ENCODE data around the gene ADRA2B.

The ADRA2B gene

GRCh38 chr2:96105152-96105915 is 11.0 kb downstream of the ADRA2B start:
- no peak for DNase-seq (ENCODE audit: low spot score)

GRCh38 chr2:96104487-96104861 is 11.9 kb downstream of the ADRA2B start:
- DNase-seq (ENCODE audit: low spot score): no peak

GRCh38 chr2:96103761-96104486 is 12.4 kb downstream of the ADRA2B start:
- no peak for DNase-seq (ENCODE audit: low spot score)

DNA sequence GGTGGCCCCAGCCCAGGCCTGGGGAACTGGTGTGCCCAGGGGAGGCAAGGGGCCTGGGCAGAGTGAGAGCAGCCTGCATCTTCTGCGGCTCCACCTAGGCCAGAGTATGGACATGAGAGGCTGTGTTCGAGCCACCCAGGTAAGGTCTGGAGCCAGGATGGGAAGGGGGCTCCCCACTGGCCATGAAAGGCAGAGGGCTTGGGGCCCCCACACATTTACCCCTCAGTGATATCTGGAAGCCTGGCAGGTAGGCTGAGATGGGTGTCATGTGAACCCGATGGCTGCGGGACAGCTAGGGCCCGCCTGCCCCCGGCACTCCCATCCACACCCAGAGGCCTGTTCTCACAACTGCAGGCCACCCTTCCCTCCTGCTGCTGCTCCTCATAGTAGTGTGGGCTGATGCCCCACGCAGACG is 13.2 kb downstream of the ADRA2B start:
- DNase-seq (ENCODE audit: low spot score): no peak

DNA sequence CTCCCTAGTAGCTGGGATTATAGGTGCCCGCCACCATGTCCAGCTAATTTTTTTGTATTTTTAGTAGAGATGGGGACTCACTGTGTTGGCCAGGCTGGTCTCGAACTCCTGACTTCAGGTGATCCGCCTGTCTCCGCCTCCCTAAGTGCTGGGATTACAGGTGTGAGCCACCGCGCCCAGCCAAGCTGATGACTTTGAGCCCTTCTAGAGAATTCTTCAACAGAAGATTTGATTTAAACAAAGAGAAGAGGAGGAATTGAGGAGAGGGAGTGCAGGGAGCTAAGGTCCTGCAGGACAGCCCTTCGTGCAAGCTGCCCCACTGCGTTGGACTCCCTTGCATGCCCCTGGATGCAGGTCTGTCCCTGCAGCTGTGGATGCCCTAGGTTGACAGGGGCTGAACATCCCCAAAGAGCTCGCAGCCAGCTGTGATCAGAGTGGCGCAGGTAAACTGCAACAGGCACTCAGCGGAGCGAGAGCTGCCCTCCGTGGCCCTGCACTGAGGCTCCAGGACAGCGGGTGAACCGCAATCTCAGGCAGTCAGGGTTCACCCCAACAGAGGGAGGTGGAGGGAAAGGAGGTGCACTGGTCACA is 13.7 kb downstream of the ADRA2B start:
- no peak for DNase-seq (ENCODE audit: low spot score)

GRCh38 chr2:96100893-96101304 is 15.5 kb downstream of the ADRA2B start:
- no peak for DNase-seq (ENCODE audit: low spot score)

DNA sequence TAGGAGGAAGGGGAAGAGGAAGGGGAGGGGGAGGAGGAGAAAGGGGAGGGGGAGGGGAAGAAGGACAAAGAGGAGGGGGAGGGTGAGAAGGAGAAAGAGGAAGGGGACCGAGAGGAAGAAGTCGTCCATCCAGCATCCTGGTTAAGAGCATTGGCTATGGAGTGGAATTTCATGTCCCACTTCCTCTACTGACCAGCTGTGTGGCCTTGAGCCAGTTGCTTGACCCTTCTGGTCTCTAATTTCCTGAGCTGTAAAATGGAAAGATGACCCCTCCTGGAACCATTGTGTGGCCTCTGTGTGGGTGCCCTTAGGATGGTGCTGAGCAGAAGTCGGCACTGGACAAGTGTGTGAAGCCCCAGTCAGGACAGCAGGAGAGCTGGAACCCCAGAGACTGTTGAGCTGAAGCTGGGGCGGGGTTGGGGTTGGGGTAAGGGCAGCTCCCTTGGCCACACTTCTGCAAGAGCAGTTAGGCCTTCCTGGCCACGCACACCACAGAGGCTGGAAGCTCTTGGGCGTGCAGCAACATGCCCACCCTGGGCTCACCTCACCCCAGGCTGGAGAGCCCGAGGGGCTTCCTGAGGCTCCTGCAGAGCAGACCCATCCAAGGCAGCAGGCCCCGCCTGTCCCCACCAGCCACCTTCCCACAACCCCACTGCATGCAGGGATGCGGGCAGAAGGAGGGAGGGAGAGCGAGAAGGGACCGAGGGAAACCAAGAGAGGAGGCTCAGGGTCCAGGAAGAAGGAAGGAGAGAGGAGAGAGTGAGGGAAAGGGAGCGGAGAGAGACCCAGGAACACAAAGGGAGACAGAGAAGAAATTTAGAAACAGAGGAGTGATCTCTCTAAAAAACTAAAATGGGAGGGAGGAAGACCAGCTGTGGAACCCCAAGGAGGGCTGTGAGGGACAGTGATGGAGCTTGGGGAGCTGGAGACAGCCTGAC is 16.2 kb downstream of the ADRA2B start:
- DNase-seq (ENCODE audit: low spot score): no peak

DNA sequence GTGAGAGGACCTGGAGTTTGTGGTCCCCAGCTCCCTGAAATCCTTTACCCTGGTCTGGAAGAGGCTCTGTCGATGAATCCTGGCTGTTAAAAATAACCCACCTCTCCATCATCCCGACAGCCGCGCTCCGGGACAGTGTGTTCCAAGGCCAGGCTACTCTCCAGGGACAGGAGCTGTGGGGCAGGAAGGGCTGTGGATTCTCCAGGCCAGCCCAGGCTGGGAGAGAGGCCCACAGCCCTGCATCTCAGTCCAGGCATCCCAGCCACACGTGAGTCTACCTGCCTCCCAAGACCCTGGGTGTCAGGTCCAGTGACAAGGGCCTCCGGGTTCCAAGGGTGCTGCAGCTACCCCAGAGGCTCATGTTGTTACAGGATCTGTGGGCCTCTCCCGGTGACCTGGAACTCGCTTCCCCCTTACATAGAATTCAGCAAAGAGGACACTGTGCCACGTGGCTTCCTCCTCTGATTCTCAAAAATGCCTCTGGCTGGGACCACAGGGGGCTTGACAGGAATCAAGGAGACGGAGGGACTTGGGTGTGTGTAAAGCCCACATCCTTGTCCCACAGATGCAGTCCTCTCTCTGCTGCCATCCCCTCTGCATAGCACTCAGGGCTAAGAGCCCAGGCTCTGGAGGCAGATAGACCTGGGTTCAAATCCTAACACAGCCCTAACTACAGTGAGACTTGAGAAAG is 17.3 kb downstream of the ADRA2B start:
- DNase-seq (ENCODE audit: low spot score): no peak

DNA sequence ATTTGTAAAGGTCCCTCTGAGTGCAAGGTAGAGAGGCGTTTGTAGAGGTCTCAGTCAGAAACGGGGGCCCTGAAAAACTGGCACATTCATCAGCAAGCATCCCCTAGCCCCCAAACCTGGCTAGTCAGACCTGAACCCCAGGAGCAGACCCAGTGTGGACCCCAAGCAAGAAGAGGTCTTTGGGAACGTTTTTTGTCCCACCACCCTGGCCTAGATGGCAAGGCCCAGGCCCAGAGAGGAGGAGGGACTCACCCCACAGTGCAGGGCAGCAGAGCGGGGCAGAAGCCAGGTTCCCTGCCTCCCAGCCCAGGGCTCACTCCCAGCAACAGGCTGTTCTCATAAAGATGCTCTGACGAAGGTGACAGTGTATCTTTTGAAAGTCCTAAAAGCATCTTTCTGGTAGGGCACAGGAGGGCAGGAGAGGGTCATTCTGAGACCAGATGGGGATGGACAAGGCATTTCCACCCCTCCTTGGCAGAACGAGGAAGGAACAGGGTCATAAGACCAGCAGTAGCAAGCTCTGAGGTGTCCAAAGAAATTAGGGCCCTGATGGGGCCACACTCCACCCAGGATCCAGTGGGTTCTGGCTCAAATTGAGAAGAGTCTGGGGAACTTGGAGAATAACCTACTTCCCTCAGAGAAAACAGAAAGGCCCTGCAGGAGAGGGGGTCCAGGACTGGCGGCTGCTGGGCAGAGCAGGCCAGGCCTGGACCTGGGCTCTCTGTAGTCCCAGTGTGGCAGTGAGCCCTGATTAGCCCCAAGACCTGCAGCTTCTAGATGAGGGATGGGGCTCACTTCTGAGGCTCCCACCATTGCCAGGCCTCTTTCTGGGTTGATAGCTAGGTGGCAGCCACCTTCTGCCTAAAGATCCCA is 18.2 kb downstream of the ADRA2B start:
- no peak for DNase-seq (ENCODE audit: low spot score)

DNA sequence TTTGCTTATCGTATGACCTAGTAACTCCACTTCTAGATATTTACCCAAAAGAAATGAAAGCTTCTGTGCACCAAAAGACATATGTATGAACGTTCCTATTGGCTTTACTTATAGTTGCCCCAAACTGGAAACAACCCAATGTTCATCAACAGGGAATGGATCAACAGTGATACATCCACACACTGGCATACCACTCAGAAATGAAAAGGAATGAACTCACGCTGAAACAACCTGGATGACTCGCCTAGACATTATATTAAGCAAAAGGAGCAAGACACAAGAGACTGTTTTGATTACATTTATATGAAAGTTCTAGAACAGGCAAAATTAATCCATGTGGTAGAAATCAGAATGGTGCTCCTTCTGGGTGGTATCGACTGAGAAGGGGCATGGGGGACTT is 18.9 kb downstream of the ADRA2B start:
- DNase-seq (ENCODE audit: low spot score): no peak

GRCh38 chr2:96095116-96095636 is 21.2 kb downstream of the ADRA2B start:
- no peak for DNase-seq (ENCODE audit: low spot score)

- DNase-seq (ENCODE audit: low spot score): no peak
Observed at GRCh38 chr2:96093528-96093927, 22.8 kb downstream of the ADRA2B start.

DNA sequence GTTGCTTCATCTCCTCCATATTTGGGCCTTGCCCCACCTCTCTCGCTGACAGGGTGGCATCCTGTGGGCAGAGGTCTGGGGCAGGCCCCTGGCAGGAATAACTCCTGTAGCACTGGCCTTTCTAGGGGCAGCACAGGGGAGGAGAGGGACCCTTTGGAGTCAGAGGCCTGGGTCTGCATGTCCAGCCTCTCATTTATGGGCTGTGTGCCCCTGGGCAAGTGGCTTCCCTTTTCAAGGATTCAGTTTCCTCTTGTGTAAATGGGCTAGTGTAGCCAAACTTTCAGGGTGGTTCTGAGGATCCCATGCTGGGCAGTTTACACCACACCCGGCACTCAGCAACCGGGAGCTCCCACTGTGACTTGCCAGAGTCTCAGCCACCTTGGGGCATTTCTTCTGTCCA is 23.4 kb downstream of the ADRA2B start:
- no peak for DNase-seq (ENCODE audit: low spot score)

DNA sequence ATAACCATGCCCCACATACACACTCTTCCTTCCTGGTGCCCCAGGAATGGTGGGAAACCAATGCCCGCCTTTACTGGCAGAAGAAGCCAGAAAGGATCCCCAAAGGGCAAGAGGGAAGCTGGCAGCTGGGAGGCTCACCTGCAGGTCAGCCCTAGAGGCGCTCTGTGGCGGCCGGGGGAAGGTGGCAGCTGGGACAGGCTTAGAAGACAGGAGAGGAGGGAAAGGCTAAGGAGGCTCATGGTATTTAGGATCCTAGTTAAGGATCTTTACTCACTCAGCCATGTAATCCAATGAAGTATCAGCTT is 23.8 kb downstream of the ADRA2B start:
- no peak for DNase-seq (ENCODE audit: low spot score)

- DNase-seq (ENCODE audit: low spot score): no peak
Observed at GRCh38 chr2:96091711-96092572, 24.4 kb downstream of the ADRA2B start.

DNA sequence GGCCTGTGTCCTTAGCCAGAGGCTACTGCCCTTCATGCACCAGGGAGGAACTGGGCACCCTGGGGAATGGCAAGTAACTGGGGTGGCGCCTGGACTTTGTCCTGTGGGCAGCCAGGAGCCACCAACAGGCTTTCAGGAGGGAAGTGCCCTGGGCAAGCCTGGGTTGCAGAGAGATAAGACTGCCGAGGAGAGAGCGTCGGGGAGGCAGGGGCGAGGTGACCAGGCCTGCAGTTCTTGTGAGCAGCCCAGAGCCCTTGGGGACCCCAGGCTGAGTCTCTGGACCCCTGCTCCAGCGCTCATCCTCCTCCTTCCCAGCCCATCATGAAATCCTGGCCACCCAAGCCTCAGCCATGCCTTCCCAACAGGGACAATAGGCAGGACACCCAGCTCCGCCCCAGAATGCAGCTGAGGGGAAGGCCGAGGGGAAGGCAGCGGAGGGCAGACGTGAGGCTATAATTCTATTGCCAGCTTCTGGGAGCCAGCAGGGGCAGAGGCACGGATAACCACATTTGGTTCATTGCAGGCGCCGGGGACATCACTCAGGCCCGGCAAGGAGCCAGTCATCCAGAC is 25.1 kb downstream of the ADRA2B start:
- no peak for DNase-seq (ENCODE audit: low spot score)

- peak; percentile 63 for DNase-seq (ENCODE audit: low spot score)
Observed at GRCh38 chr2:96090196-96090926, 26.0 kb downstream of the ADRA2B start.

Measured in putamen (tissue), 1 donor.